K562 (cell line): ENCODE results near the gene P2RY6. TPM values are rescaled to one million over a fixed set of nuclear protein-coding genes. Genes with fewer than 3 reads are reported as not detected.

Experiments
- ATAC-seq: fragments of 200-7000 bp; cut with Tn5 transposase; 3 replicates; pipeline ENCODE4 v1.9.1; 2020; ENCODE audit warnings: moderate library complexity
- BruUV-seq: library from RNA; stranded (reverse); fragments of 400-500 nt; replicated peaks from 2 replicates; lab custom pipeline; 2021; lab: Mats Ljungman, UMichigan
- CTCF ChIA-PET: fragments of 300-600 bp; formaldehyde crosslinking; extraction: SDS; loops from one replicate; lab custom pipeline; 2021; ENCODE audit warnings: low intra/inter-chr PET ratio; lab: Yijun Ruan, JAX
- POLR2A ChIA-PET: fragments of 300-600, 350-650 bp; sonication (Branson Sonifier 250); formaldehyde crosslinking; extraction: SDS; loops from one replicate; lab custom pipeline; 2021; ENCODE audit warnings: antibody characterized with exemption, inconsistent platforms; lab: Yijun Ruan, JAX
- DNase-seq, 4 experiments: peaks; one replicate each; pipeline versions ENCODE4 v3.0.0 to v3.0.0-alpha.2; 2011 to 2018; ENCODE audit warnings: low spot score in 3 of 4, mixed read lengths in 3 of 4; ENCODE audit errors: extremely low read depth in 1 of 4
- FAIRE-seq: peaks from 2 replicates; lab custom pipeline; 2011; peaks lifted over from hg19 to GRCh38; lab: Jason Lieb, UNC
- H2AFZ ChIP-seq: 2 replicates; pipeline ENCODE4 v1.6.0; 2011; ENCODE audit warnings: low read depth, low read length, control low read depth, inconsistent platforms
- H3K27ac ChIP-seq: fragments of 200-600 bp; 3 replicates; pipeline ENCODE4 v1.8.0; 2011; ENCODE audit warnings: low read depth, mild to moderate bottlenecking, control low read depth, inconsistent platforms, low read length, moderate library complexity, mixed read lengths; ENCODE audit errors: extremely low read depth
- H3K27me3 ChIP-seq, 2 experiments: fragments of 300-600 bp in 1 of 2; 2 replicates in 1 of 2; 3 replicates in 1 of 2; pipeline versions ENCODE4 v1.6.0 to v1.8.0; 2011; ENCODE audit warnings: inconsistent platforms in 2 of 2, low read length in 2 of 2, mild to moderate bottlenecking in 1 of 2, mixed read lengths in 1 of 2, moderate library complexity in 1 of 2; ENCODE audit not compliant: control insufficient read depth in 2 of 2, insufficient read depth in 2 of 2
- H3K36me3 ChIP-seq: fragments of 300-600 bp; 3 replicates; pipeline ENCODE4 v1.8.0; 2011; ENCODE audit warnings: mild to moderate bottlenecking, low read length, inconsistent platforms; ENCODE audit not compliant: control insufficient read depth, insufficient read depth
- H3K4me1 ChIP-seq, 2 experiments: fragments of 200-600 bp in 1 of 2; replicated peaks in 1 of 2; 2 replicates in 1 of 2; 3 replicates in 1 of 2; pipeline versions ENCODE4 v1.5.1 to v1.8.0; 2011; ENCODE audit warnings: inconsistent platforms in 2 of 2, low read length in 2 of 2, mild to moderate bottlenecking in 1 of 2, mixed read lengths in 1 of 2, moderate library complexity in 1 of 2; ENCODE audit not compliant: control insufficient read depth in 2 of 2, insufficient read depth in 2 of 2
- H3K4me2 ChIP-seq: 2 replicates; pipeline ENCODE4 v1.6.1; 2011; ENCODE audit warnings: low read length, control low read depth, inconsistent platforms, mixed read lengths; ENCODE audit not compliant: insufficient read depth
- H3K4me3 ChIP-seq: fragments of 200-600 bp; sonication (generic), shearing (Covaris generic); 2 replicates; pipeline ENCODE4 v1.5.1; 2016; ENCODE audit warnings: control low read depth, inconsistent platforms
- H3K79me2 ChIP-seq: fragments of 200-600 bp; 3 replicates; pipeline ENCODE4 v1.8.0; 2011; ENCODE audit warnings: low read length, inconsistent platforms; ENCODE audit not compliant: control insufficient read depth, insufficient read depth
- H3K9ac ChIP-seq, 2 experiments: 2 replicates each; pipeline versions ENCODE4 v1.6.0 to v1.6.1; 2011; ENCODE audit warnings: low read depth in 2 of 2, low read length in 2 of 2, control low read depth in 1 of 2, inconsistent platforms in 1 of 2, mild to moderate bottlenecking in 1 of 2, mixed read lengths in 1 of 2; ENCODE audit not compliant: insufficient read depth in 1 of 2
- H3K9me1 ChIP-seq: one replicate; pipeline ENCODE4 v1.6.0; 2011; ENCODE audit warnings: inconsistent platforms, mild to moderate bottlenecking, low read length, moderate library complexity; ENCODE audit not compliant: control insufficient read depth, insufficient read depth
- H3K9me3 ChIP-seq: replicated peaks from 2 replicates; pipeline ENCODE4 v1.5.1; 2011; ENCODE audit warnings: low read depth, low read length, inconsistent platforms; ENCODE audit not compliant: control insufficient read depth, insufficient read depth
- H4K20me1 ChIP-seq: replicated peaks from 2 replicates; pipeline ENCODE4 v1.6.1; 2011; ENCODE audit warnings: low read length, inconsistent platforms, mixed read lengths; ENCODE audit not compliant: control insufficient read depth, insufficient read depth
- E2F8 ChIP-seq: fragments of 450-650 bp; IDR thresholded peaks from 2 replicates; pipeline ENCODE4 v1.7.1; 2018; ENCODE audit warnings: mild to moderate bottlenecking, low read depth; ENCODE audit not compliant: partially characterized antibody
- HCFC1 ChIP-seq: IDR thresholded peaks from 2 replicates; pipeline ENCODE4 v1.6.1; 2012; ENCODE audit warnings: low read depth, low read length, improper control_type of control experiment
- HMG20A ChIP-seq: fragments of 450-650 bp; formaldehyde crosslinking; conservative IDR thresholded peaks from 2 replicates; pipeline ENCODE4 v1.4.0; 2020; ENCODE audit warnings: mild to moderate bottlenecking, mixed read lengths
- HMGN3 ChIP-seq: IDR thresholded peaks from 2 replicates; pipeline ENCODE4 v1.6.1; 2011; ENCODE audit warnings: borderline replicate concordance, low read depth, mild to moderate bottlenecking, mixed read lengths, low read length; ENCODE audit not compliant: insufficient read length; ENCODE audit errors: extremely low read depth
- RBM14 ChIP-seq: fragments of 200-400 bp; formaldehyde crosslinking; IDR thresholded peaks from 2 replicates; pipeline ENCODE4 v1.6.1; 2018; ENCODE audit warnings: low read depth, mild to moderate bottlenecking, low read length, moderate library complexity, borderline replicate concordance; ENCODE audit not compliant: insufficient read depth
- SIX5 ChIP-seq, 2 experiments: IDR thresholded peaks; 2 replicates each; pipeline ENCODE4 v1.6.1; 2011; ENCODE audit warnings: low read length in 2 of 2, borderline replicate concordance in 1 of 2, low read depth in 1 of 2, mild to moderate bottlenecking in 1 of 2, moderate library complexity in 1 of 2; ENCODE audit not compliant: insufficient read depth in 1 of 2
- TFAM ChIP-seq: fragments of 250-450 bp; sonication (Bioruptor Pico); conservative IDR thresholded peaks from 2 replicates; pipeline ENCODE4 v1.5.0; 2021; ENCODE audit warnings: mild to moderate bottlenecking, moderate library complexity
- ZNF12 ChIP-seq: sonication (generic); formaldehyde crosslinking; IDR thresholded peaks from 2 replicates; pipeline ENCODE4 v1.4.0; 2020; ENCODE audit warnings: mild to moderate bottlenecking, missing genetic modification reagents
- ZNF589 ChIP-seq: fragments of 200-800 bp; sonication (Bioruptor generic); IDR thresholded peaks from 2 replicates; pipeline ENCODE4 v1.6.1; 2016; ENCODE audit warnings: low read depth, missing genetic modification characterization, missing compliant biosample characterization
- WGBS: fragments of 100-300 bp; shearing (Covaris generic); methylation state at CpG from one replicate; pipeline ENCODE4 v1.1.6; 2016; ENCODE audit warnings: low coverage, mixed read lengths; ENCODE audit not compliant: insufficient coverage; ENCODE audit errors: missing lambda C conversion rate; 5-methylcytosine and 5-hydroxymethylcytosine counted together
- in situ Hi-C: fragments of 300-500 bp; cut with MboI; formaldehyde crosslinking; loops from 4 replicates; pipeline ENCODE4 v1.15.0; 2018; ENCODE audit warnings: inconsistent platforms, mixed read lengths
- intact Hi-C: fragments of 100-400 bp; cut with micrococcal nuclease; formaldehyde crosslinking; loops from 2 replicates; pipeline ENCODE4 v1.14.2; 2022
- polyA plus RNA-seq, 8 experiments: library from polyadenylated mRNA; depleted of rRNA in 4 of 8; stranded (reverse) in 5 of 8; unstranded in 3 of 8; fragments of >200 nt; fragmentation: Nextera tagmentation in 2 of 8; fragmentation: Illumina TruSeq in 1 of 8; extraction: Ambion mirVana in 2 of 8; extraction: Trizol in 1 of 8; gene quantifications; 2 replicates each; pipeline versions ENCODE4 v1.2.1 to v1.2.3, GENCODE V29; 2011 to 2014; ENCODE audit warnings: inconsistent platforms in 1 of 8, missing spikeins in 1 of 8
- total RNA-seq, 7 experiments: library from RNA; depleted of rRNA in 6 of 7; stranded (reverse); fragments of >200 nt in 6 of 7; fragmentation: Illumina TruSeq in 2 of 7; extraction: Trizol in 2 of 7; gene quantifications; 2 replicates each; pipeline versions ENCODE4 v1.2.1 to v1.2.3, GENCODE V29; 2011 to 2021; ENCODE audit warnings: low replicate concordance in 1 of 7
- TF ChIP-seq, protein P1 (sequence below): fragments of 150-350 bp; conservative IDR thresholded peaks from 2 replicates; pipeline ENCODE4 v1.6.1; 2014; ENCODE audit warnings: low read length
- TF ChIP-seq, protein P2 (sequence below): fragments of 250-450 bp; sonication (Bioruptor Pico); IDR thresholded peaks from 2 replicates; pipeline ENCODE4 v1.4.0; 2020; ENCODE audit warnings: mild to moderate bottlenecking, moderate library complexity

P2RY6 gene
- total and polyA plus RNA-seq, 9 of the 15 experiments (the other 6 are each of a cell fraction or from before 2014, with no cell fraction given): not detected

- TF ChIP-seq ZNF589 (CRISPR knock-in tag): no peak
- no peak for TF ChIP-seq RBM14
- no peak for TF ChIP-seq HMGN3
These were observed 25.1 kb downstream of the P2RY6 start (continued) for GRCh38 chr11:73297231-73297590.

- FAIRE-seq (no peak), DNase-seq (no peak), ATAC-seq (no peak)
- Histone ChIP-seq H3K36me3 (no peaks in the 10 kb centered on the region), H3K9me1 (no peaks in the 10 kb centered on the region), H3K9ac (no peak overlapping the region; a peak in 1 of 4 replicates), H3K4me3 (no peak overlapping the region), H4K20me1 (peaks cover 9% of the 10 kb centered on the region), H3K9me3 (no peaks in the 10 kb centered on the region), H3K79me2 (no peaks in the 10 kb centered on the region), H3K4me2 (no peak overlapping the region), H3K27me3 (peaks cover 26 to 35% of the 10 kb centered on the region in 2 experiments), H3K27ac (no peak overlapping the region), H3K4me1 (peaks cover 0 to 10% of the 10 kb centered on the region in 2 experiments; a peak in 2 of 5 replicates), H2AFZ (no peak overlapping the region)
- no TSS peak for BruUV-seq
- intact Hi-C loops (no loop called here), in situ Hi-C loops (no loop called here)
- 6% methylated on average over 3 of the region's 3 CpGs for WGBS
- CTCF ChIA-PET: no interaction called here
- POLR2A ChIA-PET: interaction anchor here (0.7 to 2.0 kb wide), 2 partner anchors 9 to 110 kb away, joined by 3 to 7 read pairs; no protein-coding TSS in a partner anchor
- no peak for TF ChIP-seq HMG20A (CRISPR knock-in tag)
- TF ChIP-seq SIX5 (IDR thresholded peaks at IDR 0.05; ENCODE audit: borderline replicate concordance in 1 of 2, insufficient read depth in 1 of 2, low read depth in 1 of 2, low read length in 2 of 2): no peak
- no peak for TF ChIP-seq HCFC1
- TF ChIP-seq, protein P1, sequence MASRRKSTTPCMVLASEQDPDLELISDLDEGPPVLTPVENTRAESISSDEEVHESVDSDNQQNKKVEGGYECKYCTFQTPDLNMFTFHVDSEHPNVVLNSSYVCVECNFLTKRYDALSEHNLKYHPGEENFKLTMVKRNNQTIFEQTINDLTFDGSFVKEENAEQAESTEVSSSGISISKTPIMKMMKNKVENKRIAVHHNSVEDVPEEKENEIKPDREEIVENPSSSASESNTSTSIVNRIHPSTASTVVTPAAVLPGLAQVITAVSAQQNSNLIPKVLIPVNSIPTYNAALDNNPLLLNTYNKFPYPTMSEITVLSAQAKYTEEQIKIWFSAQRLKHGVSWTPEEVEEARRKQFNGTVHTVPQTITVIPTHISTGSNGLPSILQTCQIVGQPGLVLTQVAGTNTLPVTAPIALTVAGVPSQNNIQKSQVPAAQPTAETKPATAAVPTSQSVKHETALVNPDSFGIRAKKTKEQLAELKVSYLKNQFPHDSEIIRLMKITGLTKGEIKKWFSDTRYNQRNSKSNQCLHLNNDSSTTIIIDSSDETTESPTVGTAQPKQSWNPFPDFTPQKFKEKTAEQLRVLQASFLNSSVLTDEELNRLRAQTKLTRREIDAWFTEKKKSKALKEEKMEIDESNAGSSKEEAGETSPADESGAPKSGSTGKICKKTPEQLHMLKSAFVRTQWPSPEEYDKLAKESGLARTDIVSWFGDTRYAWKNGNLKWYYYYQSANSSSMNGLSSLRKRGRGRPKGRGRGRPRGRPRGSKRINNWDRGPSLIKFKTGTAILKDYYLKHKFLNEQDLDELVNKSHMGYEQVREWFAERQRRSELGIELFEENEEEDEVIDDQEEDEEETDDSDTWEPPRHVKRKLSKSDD: no peak
- TF ChIP-seq TFAM (CRISPR knock-in tag): no peak
- TF ChIP-seq, protein P2, sequence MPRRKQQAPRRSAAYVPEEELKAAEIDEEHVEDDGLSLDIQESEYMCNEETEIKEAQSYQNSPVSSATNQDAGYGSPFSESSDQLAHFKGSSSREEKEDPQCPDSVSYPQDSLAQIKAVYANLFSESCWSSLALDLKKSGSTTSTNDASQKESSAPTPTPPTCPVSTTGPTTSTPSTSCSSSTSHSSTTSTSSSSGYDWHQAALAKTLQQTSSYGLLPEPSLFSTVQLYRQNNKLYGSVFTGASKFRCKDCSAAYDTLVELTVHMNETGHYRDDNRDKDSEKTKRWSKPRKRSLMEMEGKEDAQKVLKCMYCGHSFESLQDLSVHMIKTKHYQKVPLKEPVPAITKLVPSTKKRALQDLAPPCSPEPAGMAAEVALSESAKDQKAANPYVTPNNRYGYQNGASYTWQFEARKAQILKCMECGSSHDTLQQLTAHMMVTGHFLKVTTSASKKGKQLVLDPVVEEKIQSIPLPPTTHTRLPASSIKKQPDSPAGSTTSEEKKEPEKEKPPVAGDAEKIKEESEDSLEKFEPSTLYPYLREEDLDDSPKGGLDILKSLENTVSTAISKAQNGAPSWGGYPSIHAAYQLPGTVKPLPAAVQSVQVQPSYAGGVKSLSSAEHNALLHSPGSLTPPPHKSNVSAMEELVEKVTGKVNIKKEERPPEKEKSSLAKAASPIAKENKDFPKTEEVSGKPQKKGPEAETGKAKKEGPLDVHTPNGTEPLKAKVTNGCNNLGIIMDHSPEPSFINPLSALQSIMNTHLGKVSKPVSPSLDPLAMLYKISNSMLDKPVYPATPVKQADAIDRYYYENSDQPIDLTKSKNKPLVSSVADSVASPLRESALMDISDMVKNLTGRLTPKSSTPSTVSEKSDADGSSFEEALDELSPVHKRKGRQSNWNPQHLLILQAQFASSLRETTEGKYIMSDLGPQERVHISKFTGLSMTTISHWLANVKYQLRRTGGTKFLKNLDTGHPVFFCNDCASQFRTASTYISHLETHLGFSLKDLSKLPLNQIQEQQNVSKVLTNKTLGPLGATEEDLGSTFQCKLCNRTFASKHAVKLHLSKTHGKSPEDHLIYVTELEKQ (CRISPR knock-in tag): no peak
- no peak for TF ChIP-seq ZNF12 (CRISPR knock-in tag)
- TF ChIP-seq E2F8: no peak
These were observed 25.6 kb downstream of the P2RY6 start for GRCh38 chr11:73297702-73298101.
